RWPE1 (cell line): Measurements from ENCODE around the gene TMA16.

ENCODE experiments used
- CTCF ChIA-PET: fragments of 350-600 bp; sonication (Branson Sonifier 250); formaldehyde crosslinking; extraction: SDS; loops from one replicate; lab custom pipeline; 2021; lab: Yijun Ruan, JAX
- POLR2A ChIA-PET: fragments of 400-600 bp; formaldehyde crosslinking; extraction: SDS; loops from one replicate; lab custom pipeline; 2020; ENCODE audit warnings: antibody characterized with exemption; ENCODE audit not compliant: low non-redundant PET; lab: Yijun Ruan, JAX
- DNase-seq: peaks from one replicate; pipeline ENCODE4 v3.0.0; 2012; ENCODE audit warnings: low spot score
- H3K27ac ChIP-seq: fragments of 450-650 bp; 2 replicates; pipeline ENCODE4 v1.5.1; 2017
- TF ChIP-seq, protein P1 (sequence below): fragments of 450-650 bp; conservative IDR thresholded peaks from 2 replicates; pipeline ENCODE4 v1.5.1; 2017; ENCODE audit warnings: low read depth, mild to moderate bottlenecking

The TMA16 gene

DNA sequence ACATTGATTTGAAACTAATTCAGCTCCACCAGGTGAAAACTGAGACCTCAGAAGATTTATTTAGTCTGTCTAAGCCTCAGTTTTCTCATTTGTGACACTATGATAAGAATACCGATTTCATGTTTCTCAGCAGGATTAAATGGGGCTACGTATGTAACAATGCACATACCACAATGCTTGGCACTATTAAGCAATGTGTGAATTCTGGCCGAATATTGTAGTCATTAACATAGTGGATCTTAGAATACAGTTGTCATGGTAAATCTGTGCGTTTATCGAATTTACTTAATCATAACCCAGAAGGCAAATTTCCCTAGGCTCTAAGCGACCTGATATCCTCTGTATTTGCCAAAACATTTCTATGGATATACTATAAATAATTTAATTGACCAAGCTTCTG is 69.1 kb downstream of the TMA16 start:
- ChIA-PET CTCF (interaction anchor here (0.6 kb wide), 3 partner anchors 12 to 449 kb away, joined by 3 read pairs; no protein-coding TSS in a partner anchor), POLR2A (no interaction called here)
- TF ChIP-seq, protein P1, sequence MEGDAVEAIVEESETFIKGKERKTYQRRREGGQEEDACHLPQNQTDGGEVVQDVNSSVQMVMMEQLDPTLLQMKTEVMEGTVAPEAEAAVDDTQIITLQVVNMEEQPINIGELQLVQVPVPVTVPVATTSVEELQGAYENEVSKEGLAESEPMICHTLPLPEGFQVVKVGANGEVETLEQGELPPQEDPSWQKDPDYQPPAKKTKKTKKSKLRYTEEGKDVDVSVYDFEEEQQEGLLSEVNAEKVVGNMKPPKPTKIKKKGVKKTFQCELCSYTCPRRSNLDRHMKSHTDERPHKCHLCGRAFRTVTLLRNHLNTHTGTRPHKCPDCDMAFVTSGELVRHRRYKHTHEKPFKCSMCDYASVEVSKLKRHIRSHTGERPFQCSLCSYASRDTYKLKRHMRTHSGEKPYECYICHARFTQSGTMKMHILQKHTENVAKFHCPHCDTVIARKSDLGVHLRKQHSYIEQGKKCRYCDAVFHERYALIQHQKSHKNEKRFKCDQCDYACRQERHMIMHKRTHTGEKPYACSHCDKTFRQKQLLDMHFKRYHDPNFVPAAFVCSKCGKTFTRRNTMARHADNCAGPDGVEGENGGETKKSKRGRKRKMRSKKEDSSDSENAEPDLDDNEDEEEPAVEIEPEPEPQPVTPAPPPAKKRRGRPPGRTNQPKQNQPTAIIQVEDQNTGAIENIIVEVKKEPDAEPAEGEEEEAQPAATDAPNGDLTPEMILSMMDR, result no peak
- no peak overlapping the region for H3K27ac ChIP-seq
- DNase-seq, result no peak

- no peak for DNase-seq
- POLR2A ChIA-PET, result no interaction called here
- CTCF ChIA-PET, result interaction anchor here (0.6 kb wide), 2 partner anchors 11 to 448 kb away, joined by 3 read pairs; no protein-coding TSS in a partner anchor
- TF ChIP-seq, protein P1, result no peak
- no peak overlapping the region for H3K27ac ChIP-seq
Measured at GRCh38 chr4:163564221-163564720, 69.8 kb downstream of the TMA16 start.

DNA sequence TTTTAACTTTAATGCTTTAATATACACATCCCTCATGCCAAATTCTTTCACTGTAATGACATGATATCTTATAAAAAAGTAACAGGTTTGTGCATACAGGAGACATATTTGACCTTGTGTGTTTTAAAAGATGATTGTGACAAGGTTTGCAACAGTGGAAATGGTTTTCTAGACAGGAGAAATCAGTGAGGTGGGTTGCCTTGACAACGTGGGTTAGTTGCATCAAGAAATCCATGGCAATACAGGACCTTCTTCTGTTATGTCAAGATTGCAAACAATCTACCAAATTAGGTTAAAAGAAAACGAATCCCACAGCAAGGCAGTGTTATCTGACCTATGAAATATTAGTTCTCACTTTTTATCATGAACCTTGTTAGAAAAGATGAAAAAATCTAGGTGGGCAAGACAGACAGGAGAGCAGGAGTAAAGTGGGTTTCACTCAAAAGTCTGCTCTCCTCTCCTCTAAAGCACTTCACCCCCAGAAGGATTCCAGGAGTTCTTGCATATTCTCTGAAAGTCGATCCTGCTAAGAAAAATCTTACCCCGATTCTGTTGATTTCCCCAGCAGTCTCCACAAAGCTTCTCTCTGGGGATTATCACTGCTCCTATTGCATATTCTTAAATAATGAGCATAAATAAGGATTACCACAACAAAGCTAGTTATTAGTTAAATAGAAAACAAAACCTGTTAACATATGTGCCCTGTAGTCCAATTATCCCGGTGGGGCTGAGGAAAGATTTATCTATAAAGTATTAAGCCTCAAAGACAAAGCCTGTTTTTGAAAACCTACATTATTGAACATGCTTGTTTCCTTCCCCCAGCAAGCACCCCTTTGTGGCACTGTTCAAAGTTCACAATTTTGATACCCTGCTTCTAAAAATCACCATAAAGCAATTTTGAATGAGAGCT is 71.0 kb downstream of the TMA16 start:
- DNase-seq, result no peak
- POLR2A ChIA-PET, result no interaction called here
- TF ChIP-seq, protein P1, result no peak
- CTCF ChIA-PET, result no interaction called here
- no peak overlapping the region for H3K27ac ChIP-seq

DNA sequence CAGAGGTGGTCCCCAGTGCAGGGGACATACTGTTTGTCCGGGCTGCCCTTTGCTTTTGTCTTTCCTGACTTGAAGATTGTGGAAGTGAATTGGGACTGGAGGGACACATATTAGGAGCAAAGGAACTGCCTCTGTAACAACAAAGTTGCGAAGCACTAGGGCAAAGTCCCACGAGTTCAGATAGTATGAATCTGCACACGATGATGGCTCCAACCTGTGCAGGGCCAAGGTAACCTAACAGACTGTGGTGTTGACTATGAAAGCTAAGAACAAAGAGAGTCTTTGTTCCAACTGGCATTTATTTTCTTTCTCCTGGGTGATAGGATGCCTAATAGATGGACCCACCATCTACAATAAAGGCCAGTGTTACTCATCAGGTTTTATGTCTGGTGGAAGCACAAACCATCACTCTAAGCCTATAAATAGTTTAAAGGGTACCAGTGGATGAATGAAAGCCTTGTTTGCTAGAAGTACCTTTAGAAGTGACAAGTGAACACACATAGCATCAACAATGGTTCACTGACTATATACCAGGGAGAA is 71.8 kb downstream of the TMA16 start:
- no peak for DNase-seq
- CTCF ChIA-PET, result interaction anchor here (0.7 kb wide), 1 partner anchor 10 kb away, joined by 3 read pairs; no protein-coding TSS in a partner anchor
- no peak overlapping the region for H3K27ac ChIP-seq
- POLR2A ChIA-PET, result no interaction called here
- TF ChIP-seq, protein P1, result no peak

GRCh38 chr4:163568843-163569242 is 74.4 kb downstream of the TMA16 start:
- ChIA-PET CTCF (no interaction called here), POLR2A (no interaction called here)
- H3K27ac ChIP-seq, result no peak overlapping the region
- DNase-seq, result no peak
- TF ChIP-seq, protein P1, result no peak
